BLaER1 (cell line): Measurements from ENCODE around the gene TEDC2.
A peak's percentile ranks its signal among the peaks of the same experiment; 100 is the strongest.

Experiments
- H3K27ac ChIP-seq: shearing (Covaris generic); formaldehyde crosslinking; 2 replicates; pipeline ENCODE4 v1.8.1; 2022
- H3K27me3 ChIP-seq: shearing (Covaris generic); formaldehyde crosslinking; 2 replicates; pipeline ENCODE4 v1.8.1; 2022
- H3K36me3 ChIP-seq: shearing (Covaris generic); formaldehyde crosslinking; 2 replicates; pipeline ENCODE4 v1.8.1; 2022
- H3K4me1 ChIP-seq: shearing (Covaris generic); formaldehyde crosslinking; 2 replicates; pipeline ENCODE4 v1.8.1; 2022
- H3K4me2 ChIP-seq: shearing (Covaris generic); formaldehyde crosslinking; 2 replicates; pipeline ENCODE4 v1.8.1; 2022
- H3K4me3 ChIP-seq: shearing (Covaris generic); formaldehyde crosslinking; 2 replicates; pipeline ENCODE4 v1.8.1; 2022
- H3K9ac ChIP-seq: shearing (Covaris generic); formaldehyde crosslinking; 2 replicates; pipeline ENCODE4 v1.8.1; 2022
- H3K9me3 ChIP-seq: shearing (Covaris generic); formaldehyde crosslinking; 2 replicates; pipeline ENCODE4 v1.8.1; 2022
- H4K20me1 ChIP-seq: shearing (Covaris generic); formaldehyde crosslinking; 2 replicates; pipeline ENCODE4 v1.8.1; 2022
- Cebpa-rat ChIP-seq: shearing (Covaris generic); IDR thresholded peaks from 2 replicates; pipeline ENCODE4 v1.8.1; 2022

Gene TEDC2, protein sequence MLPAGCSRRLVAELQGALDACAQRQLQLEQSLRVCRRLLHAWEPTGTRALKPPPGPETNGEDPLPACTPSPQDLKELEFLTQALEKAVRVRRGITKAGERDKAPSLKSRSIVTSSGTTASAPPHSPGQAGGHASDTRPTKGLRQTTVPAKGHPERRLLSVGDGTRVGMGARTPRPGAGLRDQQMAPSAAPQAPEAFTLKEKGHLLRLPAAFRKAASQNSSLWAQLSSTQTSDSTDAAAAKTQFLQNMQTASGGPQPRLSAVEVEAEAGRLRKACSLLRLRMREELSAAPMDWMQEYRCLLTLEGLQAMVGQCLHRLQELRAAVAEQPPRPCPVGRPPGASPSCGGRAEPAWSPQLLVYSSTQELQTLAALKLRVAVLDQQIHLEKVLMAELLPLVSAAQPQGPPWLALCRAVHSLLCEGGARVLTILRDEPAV

DNA sequence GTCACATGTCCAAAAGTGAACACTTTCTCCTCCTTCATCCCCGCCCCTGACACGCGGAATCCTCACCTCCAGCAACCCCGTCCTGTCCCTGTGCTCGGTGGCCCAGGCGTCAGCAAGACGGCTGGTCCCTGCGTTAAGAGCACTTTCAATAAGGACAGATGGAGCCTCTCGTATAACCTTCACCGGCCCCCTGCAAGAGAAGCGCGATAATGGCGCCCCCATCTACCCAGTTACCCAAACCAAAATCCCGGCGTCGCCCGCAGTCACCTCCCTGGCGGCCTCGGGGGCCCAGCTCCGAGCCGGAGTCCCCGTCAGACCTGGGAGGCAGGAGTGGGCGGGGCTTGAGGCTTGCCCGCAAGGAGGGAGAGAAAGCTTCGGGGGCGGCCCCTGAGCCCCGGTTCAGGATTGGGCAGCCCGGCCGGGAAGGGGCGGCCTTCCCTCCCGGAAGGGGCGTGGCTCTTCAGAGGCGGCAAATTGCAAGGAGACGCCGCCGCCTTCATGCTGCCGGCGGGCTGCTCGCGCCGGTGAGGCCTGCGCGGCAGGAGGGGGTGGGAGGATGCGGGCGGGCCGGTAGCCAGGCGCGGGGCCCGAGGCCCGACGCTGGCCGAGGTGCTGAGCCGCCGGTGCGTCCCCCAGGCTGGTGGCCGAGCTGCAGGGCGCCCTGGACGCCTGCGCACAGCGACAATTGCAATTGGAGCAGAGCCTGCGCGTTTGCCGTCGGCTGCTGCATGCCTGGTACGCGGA is at the start of gene TEDC2:
TEDC2 (plus strand) TSS at position 463 of the 744 bp plus-strand sequence; CDS start at position 499, 36 bp downstream.
- Histone ChIP-seq H3K4me2 (peak within 1 kb of the TSS; percentile 99), H3K4me3 (peak within 1 kb of the TSS; percentile 75), H3K9me3 (no peaks in the 10 kb centered on the region), H3K9ac (peak within 1 kb of the TSS; percentile 82), H3K27me3 (no peaks in the 10 kb centered on the region), H3K36me3 (peaks cover 56% of the 10 kb centered on the region), H3K27ac (peak within 1 kb of the TSS; percentile 48), H3K4me1 (peaks cover 64% of the 10 kb centered on the region), H4K20me1 (peaks cover 64% of the 10 kb centered on the region)
- TF ChIP-seq Cebpa-rat: no peak

DNA sequence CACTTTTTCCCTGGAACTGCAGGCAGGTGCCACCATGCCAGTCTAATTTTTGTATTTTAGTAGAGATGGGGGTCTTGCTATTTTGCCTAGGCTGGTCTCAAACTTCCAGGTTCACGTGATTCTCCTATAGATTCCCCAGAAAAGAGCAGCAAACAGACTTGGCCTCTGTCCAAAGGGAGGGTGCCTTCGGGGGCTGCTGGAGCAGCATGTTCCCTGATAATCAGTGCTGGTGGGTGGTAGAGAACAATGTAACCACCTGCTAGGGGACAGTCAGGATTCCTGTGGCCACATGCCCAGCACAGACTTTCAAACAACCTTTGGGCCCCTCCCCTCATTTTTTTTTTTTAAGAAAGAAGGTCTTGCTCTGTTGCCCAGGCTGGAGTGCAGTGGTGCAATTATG is 44.8 kb upstream of the TEDC2 start:
- Histone ChIP-seq H3K9me3 (no peaks in the 10 kb centered on the region), H3K4me2 (no peak overlapping the region), H3K27me3 (no peaks in the 10 kb centered on the region), H3K4me3 (no peak overlapping the region), H3K36me3 (no peaks in the 10 kb centered on the region), H4K20me1 (no peaks in the 10 kb centered on the region), H3K4me1 (peaks cover under 1% of the 10 kb centered on the region; the same call in 1 of the 2 replicates), H3K27ac (no peak overlapping the region), H3K9ac (no peak overlapping the region)
- TF ChIP-seq Cebpa-rat: no peak

DNA sequence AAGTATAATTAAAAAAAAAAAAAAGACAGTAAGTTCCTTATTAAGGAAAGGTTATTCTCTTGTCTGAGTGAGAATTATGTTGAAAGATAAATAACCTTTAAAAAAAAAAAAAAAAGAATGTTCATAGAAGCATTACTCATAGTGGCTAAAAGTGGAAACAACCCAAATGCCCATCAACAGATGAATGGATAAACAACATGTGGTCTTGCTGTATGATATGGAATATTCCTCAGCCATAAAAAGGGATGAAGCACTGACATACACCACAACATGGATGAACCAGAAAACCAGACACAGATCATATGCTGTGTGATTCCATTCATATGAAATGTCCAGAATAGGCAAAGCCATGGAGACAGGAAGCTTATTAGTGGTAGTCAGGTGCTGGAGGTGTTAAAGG is 39.9 kb upstream of the TEDC2 start:
- no peaks in the 10 kb centered on the region for H3K9me3 ChIP-seq
- H3K4me1 ChIP-seq: peaks cover 22% of the 10 kb centered on the region
- no peak overlapping the region; the same call in 1 of the 2 replicates for H3K4me2 ChIP-seq
- no peaks in the 10 kb centered on the region for H4K20me1 ChIP-seq
- no peaks in the 10 kb centered on the region for H3K36me3 ChIP-seq
- H3K27ac ChIP-seq: no peak overlapping the region
- no peak overlapping the region for H3K9ac ChIP-seq
- TF ChIP-seq Cebpa-rat: no peak
- H3K27me3 ChIP-seq: no peaks in the 10 kb centered on the region
- no peak overlapping the region for H3K4me3 ChIP-seq

DNA sequence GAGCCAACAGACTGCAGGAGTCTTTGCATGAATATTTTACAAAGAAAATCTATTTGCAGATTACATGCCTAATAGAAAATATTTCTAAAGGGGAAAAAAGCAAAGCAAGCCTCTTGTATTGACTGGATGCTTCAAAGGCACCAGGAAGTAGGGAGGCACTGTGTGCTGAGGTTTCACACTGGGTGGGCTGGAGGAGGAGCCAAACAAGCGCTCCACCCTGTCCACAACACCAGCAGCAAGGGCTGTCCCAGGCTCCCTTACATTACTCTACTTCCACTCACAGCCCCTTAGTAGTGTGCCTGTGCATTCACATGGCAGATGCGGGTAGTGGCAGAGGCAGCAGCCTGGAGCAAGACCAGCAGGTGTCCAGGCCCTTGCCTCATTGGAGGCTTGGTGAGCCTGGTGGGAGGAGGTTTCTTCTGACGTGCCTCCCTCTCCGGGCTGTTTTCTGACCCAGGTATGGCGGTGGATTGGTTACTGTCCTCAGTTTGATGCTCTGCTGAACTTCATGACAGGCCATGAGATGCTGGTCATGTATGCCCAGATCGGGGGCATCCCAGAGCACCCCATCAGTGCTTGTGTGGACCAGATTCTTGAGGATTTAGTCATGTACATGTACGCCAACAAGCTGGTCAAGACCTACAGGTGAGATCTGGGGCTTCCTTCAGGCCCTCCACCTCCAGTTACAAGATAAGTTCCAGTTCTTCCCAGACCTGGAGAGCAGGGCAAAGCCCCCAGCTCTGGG is 37.6 kb upstream of the TEDC2 start:
- Histone ChIP-seq H3K9me3 (no peaks in the 10 kb centered on the region), H3K9ac (no peak overlapping the region), H3K27ac (no peak overlapping the region), H3K27me3 (no peaks in the 10 kb centered on the region), H3K4me1 (peaks cover 22% of the 10 kb centered on the region), H3K4me2 (no peak overlapping the region), H3K36me3 (no peaks in the 10 kb centered on the region), H3K4me3 (no peak overlapping the region), H4K20me1 (no peaks in the 10 kb centered on the region)
- TF ChIP-seq Cebpa-rat: no peak

DNA sequence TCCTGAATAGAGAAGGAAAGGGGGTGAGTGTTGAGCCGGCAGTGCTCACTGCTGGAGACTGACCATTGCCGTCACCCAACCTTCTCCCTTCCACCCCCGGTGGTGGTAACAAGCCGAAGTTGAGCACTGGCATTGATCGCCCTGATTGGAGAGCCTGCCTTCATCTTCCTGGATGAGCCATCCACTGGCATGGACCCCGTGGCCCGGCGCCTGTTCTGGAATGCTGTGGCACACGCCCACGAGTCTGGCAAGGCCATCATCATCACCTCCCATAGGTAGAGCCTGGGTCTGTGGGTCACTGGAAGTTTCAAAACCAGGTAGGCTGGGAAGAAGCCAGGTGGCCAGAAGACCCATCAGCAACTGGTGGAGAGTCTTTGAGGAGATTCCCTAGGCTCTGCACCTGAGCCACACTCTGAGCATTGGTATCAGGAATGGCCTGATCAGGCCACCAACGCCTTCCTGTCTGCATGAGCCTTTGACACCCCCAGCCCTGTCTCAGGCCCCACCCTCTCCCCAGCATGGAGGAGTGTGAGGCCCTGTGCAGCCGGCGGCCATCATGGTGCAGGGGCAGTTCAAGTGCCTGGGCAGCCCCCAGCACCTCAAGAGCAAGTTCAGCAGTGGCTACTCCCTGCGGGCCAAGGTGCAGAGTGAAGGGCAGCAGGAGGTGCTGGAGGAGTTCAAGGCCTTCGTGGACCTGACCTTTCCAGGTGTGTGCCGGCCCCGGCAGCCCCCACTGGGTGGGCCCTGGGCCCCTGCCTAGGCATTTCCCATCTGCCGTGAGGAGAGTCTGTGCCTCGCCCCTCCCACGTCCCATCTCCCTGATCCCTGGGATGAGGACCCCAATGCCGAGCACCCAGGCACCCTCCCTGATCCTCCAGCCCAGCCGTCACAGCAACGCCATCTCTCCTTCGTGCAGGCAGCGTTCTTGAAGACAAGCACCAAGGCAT is 35.6 kb upstream of the TEDC2 start:
- no peak overlapping the region for H3K27ac ChIP-seq
- H3K4me3 ChIP-seq: no peak overlapping the region
- H3K9me3 ChIP-seq: no peaks in the 10 kb centered on the region
- no peaks in the 10 kb centered on the region for H3K36me3 ChIP-seq
- H3K9ac ChIP-seq: no peak overlapping the region
- H3K27me3 ChIP-seq: no peaks in the 10 kb centered on the region
- H4K20me1 ChIP-seq: no peaks in the 10 kb centered on the region
- no peak for TF ChIP-seq Cebpa-rat
- H3K4me2 ChIP-seq: no peak overlapping the region
- peaks cover 34% of the 10 kb centered on the region for H3K4me1 ChIP-seq

DNA sequence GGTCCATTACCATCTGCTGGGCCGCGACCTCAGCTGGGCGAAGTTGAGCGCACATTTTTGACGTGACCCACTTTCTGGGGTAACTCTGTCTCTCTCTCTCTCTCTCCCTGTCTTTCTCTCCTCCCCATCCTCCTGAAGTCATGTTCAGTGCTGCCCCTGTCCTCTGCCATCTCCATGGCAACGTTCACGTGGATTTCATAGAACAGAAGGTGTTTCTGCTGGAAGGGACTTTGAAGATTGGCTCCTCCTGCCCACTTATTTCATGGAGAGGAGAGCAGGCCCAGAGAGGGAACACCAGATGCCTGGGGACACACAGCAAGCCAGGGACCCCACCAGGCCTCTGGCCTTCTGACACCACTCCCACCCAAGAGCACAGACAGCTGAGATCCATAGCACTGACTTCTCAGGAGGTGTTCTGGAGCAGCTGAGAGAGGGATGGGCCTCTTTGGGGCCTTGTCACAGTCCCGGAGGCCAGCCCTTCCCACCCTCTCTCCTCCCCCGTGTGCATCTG is 34.8 kb upstream of the TEDC2 start:
- H3K4me1 ChIP-seq: peaks cover 35% of the 10 kb centered on the region
- H3K27me3 ChIP-seq: no peaks in the 10 kb centered on the region
- H3K27ac ChIP-seq: no peak overlapping the region
- H3K36me3 ChIP-seq: no peaks in the 10 kb centered on the region
- no peak overlapping the region for H3K9ac ChIP-seq
- H4K20me1 ChIP-seq: peaks cover 4% of the 10 kb centered on the region
- TF ChIP-seq Cebpa-rat: no peak
- H3K4me2 ChIP-seq: no peak overlapping the region
- H3K4me3 ChIP-seq: no peak overlapping the region
- H3K9me3 ChIP-seq: no peaks in the 10 kb centered on the region

DNA sequence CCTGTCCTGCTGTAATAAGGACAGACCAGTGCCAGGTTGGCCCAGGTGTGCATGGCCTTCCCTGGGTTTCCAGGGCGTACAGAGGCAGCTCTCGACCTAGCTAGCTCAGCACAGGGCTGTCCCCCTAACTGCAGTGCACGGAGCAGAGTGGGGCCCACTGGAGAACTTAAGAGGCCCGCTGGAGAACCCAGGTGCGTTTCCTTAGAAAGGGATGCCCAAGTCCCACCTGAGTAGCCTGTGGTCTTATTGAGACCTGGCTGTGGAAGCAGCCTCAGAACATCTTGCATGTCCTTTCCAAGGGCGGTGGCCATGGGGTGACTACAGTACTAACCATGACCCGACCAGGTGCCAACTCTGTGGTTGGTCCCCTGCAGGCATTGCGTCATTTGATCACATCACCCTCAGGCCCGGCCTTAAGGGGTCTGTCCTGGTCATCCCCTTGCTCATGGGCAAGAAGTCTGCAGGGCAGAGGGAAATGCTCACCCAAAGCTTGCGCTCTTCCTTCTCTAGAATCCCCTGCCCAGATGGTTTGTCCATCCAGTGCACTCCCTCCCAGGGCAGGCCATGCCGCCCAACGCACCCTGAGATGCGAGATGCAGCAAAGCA is 34.0 kb upstream of the TEDC2 start:
- Histone ChIP-seq H3K9ac (no peak overlapping the region), H3K9me3 (no peaks in the 10 kb centered on the region), H3K36me3 (peaks cover 1% of the 10 kb centered on the region; the same call in 1 of the 2 replicates), H4K20me1 (peaks cover 13% of the 10 kb centered on the region), H3K27ac (no peak overlapping the region), H3K4me1 (peaks cover 39% of the 10 kb centered on the region), H3K4me2 (no peak overlapping the region), H3K27me3 (no peaks in the 10 kb centered on the region), H3K4me3 (no peak overlapping the region)
- no peak for TF ChIP-seq Cebpa-rat

DNA sequence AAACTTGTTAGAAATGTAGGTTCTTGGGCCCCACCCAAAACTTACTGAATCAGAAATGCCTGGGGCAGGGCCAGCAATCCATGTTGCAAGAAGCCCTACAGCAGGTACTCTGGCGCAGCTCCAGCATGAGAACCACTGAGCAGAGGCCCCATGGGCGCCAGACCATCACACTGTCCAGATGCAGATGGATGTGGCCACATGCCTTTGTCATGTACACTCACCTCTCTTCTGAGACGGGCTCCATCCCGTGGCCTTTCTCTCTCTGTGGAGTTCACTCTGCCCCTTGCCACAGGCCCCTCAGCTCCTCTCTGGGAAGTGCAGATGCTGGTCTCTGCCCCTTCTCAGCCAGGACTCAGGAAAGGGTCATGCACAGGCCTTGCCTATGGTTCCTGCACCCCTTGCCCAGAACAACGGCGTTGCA is 33.0 kb upstream of the TEDC2 start:
- H3K4me1 ChIP-seq: peaks cover 48% of the 10 kb centered on the region
- H3K9ac ChIP-seq: no peak overlapping the region
- peaks cover 12% of the 10 kb centered on the region for H3K36me3 ChIP-seq
- TF ChIP-seq Cebpa-rat: no peak
- H3K4me3 ChIP-seq: no peak overlapping the region
- H4K20me1 ChIP-seq: peaks cover 23% of the 10 kb centered on the region
- no peak overlapping the region for H3K27ac ChIP-seq
- no peaks in the 10 kb centered on the region for H3K27me3 ChIP-seq
- no peak overlapping the region for H3K4me2 ChIP-seq
- no peaks in the 10 kb centered on the region for H3K9me3 ChIP-seq
